HG03439 (cell line): Measurements from ENCODE around the gene LMO7.
A peak's percentile ranks its signal among the peaks of the same experiment; 100 is the strongest.
"Not testable (repeated sequence)": the region's sequence is repeated elsewhere in the genome, so short reads cannot be mapped to it uniquely, and the experiment has no call there.

Experiments used
- ATAC-seq: cut with Tn5 transposase; IDR thresholded peaks from one replicate; pipeline ENCODE4 v1.9.1; 2021; ENCODE audit warnings: mild to moderate bottlenecking, moderate library complexity; ENCODE audit not compliant: unreplicated experiment

LMO7 gene

DNA sequence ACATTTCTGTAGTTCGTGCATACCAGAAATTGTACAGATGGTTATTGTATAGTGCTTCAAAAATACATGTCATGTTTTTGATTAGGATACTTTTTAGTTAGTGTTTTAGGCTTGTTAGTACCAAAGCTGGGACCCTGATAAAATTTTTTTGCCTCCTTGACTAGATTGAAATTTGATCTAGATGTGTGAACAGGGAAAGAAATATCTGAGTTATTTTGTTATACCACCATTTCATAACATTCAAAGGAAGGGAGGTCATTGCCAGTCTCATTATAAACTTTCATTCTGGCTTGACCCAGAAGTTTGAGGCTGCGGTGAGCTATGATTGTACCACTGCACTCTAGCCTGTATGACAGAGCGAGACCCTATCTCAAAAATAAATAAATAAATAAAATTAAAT lies 9.0 kb downstream of the LMO7 start:
- no peak for ATAC-seq

DNA sequence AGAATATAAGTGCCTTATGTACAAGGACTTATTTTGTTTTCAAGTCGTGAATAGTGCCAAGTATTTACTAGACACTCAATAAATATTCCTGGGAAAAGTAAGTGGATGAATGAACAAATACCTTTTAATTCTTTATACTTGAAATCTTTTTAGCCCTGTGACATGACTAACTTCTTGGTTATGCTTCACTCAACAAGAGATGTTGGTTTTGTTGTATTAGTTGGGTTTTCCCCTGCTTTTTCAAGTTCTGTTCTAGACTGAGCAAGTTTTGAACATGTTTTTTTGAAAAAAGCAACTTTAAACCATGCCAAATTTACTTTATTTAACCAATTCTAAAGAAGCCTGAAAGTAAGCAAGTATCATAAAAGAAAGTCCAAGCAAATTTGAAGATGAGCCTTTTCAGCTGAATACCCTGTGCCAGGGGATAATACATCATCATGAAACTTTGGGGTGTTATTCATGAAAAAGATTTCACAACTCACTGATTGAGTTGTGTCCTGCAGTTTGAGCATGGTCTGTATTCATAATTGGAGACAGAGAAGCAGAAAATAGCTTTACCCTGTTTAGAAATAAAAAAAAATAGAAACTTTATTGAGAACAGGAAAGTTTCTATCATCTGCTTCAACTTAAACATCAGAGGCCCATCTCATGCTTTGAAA lies 11.1 kb downstream of the LMO7 start:
- peak; percentile 82 for ATAC-seq

DNA sequence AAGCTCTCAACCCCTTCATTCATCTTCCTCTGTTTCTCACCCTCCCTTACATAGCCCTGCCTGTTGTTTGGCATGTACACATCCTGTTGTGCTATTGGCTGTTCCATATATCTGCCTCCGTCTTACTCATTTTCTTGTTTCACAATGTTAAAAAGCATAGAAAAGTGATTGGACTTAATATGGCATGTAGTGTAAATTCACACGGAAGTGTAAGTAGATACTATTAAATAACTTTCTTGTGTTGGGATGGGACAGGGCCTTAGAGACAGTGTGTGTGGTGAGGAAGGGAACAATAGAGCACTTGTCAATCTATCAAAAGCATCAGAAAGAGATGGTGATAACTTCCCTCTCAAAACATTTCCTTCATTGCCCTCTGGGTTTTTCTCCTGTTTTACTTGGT lies 12.3 kb downstream of the LMO7 start:
- ATAC-seq: no peak

DNA sequence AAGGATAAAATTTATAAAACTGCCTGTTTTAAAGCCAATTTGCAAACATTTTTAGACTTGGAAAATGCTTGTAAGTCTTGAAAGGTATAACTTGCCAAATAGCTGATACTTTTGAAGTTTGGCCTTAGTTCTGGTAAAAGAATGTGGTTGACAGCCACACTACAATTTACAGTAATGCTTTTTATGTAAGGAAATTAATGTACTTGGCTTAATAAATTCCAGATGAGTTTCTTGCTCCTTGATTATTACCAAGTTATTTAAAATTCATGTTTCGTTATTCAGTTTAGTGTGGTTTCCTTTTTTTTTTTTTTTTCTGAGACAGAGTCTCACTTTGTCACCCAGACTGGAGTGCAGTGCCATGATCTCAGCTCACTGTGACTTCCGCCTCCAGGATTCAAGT lies 14.9 kb downstream of the LMO7 start:
- ATAC-seq: no peak

DNA sequence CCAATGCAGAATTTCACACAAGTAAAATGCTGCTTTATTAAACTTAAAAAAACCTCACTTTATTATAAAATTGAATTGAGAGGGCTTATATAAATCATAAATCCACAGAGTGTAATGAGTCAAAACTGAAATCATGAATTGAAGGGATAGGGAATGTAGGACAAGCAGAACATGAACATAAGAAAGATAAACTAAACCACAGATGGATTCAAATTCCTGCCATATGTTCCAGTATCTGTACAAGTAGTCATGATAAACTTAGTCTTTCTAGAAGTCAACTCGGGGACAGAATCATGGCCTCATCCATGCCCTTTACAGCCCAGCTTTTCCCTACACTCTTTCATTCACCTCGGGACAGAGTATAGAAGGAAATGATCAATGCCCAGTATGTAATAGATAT lies 16.6 kb downstream of the LMO7 start:
- no peak for ATAC-seq

DNA sequence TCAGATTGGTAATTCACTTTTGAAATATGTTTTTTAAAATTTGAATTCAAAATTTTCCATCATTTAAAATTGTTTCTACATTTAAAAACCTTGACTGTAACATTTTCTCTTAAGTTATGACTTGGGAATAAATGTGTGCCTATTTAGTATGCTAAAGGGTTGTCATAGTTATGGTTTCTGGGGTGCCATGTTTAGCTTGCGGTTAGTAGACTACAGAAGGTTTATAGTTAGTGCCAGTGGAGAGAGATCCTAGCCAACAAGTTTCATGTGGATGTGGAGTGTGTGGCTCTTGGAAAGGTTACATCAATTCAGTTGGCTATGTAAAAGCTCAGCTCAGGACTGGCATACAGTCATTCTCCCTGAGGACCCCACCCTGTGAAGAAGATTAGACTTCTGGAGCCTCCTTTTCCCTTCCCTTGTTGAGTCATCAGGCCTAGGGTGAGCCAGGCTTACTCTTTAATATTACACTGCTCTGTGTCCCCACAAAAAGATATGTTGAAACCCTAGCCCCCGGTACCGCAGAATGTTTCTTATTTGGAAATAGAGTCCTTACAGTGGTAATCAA lies 20.4 kb downstream of the LMO7 start:
- ATAC-seq: no peak

DNA sequence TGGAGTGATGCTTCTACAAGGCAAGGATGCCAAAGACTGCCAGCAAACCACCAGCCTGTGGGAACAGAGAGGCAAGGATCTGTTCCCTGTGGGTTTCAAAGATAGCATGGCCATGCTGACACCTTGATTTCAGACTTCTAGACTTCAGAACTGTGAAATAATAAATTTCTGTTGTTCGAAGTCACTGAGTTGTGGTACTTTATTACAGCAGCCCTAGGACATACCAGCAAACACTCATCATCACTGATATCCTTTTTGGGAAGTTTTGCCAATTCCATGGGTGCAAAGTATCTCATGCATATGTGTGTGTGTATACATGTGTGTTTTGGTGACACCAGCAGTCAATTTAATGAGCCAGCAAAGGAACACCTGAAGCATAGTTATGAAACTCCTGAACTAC lies 21.0 kb downstream of the LMO7 start:
- ATAC-seq: no peak

DNA sequence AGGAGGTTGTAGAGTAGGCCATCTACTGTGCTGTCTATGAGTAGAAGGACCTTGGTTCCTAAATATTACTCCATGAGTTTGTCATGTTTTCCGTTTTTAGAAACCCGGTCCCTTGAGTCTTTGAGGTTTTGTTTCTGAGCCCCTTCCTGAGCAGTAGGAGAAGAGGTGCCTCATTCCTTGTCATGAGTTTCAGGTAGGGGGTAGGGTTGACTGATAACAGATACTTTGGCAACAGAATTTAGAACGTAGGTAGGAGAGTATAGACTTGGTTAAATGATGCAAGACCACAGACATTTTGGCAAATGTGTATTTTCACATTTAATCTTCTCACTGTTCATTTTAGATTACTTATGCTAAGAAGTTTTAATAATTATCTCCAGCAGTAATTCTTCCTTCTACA lies 24.6 kb downstream of the LMO7 start:
- ATAC-seq: no peak

DNA sequence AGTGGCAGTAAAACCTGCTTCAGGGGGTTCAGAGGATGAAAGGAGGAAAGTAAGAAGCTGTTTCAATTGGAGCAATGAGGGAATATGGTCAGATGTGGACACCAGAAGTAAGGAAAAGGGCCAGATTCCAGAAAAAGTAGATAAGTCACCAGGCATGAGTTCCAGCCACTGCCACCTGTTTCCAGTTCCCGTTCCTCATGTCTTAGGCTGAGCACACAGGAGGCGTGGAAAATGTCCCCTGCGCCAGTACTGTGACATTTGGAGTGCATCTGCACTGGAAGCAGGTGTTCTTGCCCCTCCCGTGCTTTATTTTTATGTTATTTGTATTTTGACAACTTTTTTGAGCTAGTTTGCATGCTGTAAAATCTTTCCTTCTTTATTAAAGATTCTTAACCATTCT lies 25.3 kb downstream of the LMO7 start:
- ATAC-seq: no peak

DNA sequence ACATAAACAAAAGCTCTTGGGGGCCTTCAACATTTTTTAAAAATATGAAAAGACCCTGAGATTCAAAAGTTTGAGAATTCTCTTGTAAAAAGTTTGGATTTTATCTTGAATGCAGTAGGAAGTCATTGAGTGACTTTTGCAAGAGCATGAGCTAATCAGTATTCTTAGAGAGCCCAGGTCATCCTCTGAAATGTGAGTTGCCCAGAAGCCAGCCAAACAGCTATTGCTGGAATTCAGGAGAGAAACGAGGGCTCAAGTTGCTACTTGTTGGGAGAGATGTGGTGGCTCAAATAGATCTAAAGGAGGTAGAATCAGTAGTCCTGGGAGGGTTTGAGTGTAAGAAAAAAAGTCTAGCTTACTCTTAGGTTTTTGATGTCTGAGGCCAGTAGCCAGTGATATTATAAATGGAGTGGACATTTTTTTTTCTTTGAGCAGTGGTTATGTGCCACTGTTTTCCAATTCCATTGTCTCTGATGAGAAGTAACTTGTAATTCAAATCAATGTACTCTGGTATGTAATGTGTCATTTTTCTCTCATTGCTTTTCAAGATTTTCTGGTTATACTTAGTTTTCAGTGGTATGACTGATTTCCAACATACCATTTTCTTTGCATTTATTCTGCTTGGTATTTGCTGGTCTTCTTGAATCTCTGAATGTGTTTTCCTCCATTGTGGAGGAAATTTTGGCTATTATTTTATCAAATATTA lies 30.7 kb downstream of the LMO7 start:
- no peak for ATAC-seq

DNA sequence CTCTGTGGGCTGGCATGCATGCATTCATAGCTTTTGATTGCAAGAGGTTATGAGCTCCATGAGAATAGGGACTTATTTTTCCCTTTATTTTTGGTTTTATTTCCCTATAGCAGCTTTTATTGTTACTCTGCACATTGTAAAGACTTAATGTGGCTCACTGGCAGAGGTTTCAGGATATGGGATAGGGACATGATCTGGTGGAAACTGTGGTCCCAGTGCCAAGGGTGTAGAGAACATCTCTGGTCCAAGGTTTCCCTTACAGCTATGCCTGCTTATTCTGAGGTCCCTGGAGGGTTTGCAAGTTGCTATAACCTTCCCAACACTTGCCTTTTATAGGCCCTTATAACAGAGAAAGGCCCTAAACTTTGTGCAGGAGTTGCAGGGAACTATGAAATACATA lies 33.6 kb downstream of the LMO7 start:
- ATAC-seq: no peak

DNA sequence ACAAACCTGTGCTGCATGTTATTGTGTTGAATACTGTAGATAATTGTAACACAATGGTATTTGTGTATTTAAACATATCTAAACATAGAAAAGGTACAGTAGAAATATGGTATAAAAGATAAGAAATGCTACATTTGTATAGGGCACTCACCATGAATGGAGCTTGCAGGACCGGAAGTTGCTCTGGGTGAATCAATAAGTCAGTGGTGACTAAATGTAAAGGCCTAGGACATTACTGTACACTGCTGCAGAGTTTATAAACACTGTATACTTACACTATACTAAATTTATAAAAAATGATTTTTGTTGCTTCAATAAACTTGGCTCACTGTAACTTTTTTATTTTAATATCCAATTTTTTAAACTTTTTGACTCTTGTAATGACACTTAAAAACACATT lies 34.4 kb downstream of the LMO7 start:
- no peak for ATAC-seq

DNA sequence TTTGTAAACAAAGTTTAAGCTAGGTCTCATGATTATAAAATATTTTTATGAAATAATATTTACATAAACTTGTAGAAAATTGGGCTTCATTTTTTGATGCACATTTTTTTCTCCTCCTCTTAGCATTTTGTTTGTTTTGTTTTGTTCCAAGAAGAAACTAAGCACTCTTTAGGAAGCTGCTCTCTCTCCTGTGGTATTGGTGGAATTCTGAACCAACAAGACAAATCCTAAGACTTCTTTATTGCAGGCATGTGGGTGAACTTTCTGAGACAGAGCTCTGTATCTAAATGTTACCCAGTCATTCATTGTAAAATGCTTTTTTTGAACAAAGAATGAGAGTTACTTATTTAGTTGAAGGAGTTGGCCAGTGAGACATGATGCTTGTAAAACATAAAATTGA lies 39.3 kb downstream of the LMO7 start:
- no peak for ATAC-seq

DNA sequence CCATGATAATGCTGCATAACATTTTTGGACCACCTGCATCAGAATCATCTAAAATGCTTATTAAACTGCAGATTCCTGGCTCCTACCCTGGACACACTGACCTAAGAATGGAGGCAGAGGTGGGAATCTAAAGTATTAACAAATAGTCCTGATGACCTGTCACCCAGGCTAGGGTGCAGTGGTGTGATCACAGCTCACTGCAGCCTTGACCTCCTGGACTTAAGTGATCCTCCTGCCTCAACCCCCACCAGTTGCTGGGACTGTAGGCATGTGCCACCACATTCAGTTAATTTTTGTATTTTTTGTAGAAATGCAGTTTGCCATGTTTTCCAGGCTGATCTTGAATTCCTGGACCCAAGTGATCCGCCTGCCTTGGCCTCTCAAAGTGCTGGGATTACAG lies 43.3 kb downstream of the LMO7 start:
- ATAC-seq: no peak

DNA sequence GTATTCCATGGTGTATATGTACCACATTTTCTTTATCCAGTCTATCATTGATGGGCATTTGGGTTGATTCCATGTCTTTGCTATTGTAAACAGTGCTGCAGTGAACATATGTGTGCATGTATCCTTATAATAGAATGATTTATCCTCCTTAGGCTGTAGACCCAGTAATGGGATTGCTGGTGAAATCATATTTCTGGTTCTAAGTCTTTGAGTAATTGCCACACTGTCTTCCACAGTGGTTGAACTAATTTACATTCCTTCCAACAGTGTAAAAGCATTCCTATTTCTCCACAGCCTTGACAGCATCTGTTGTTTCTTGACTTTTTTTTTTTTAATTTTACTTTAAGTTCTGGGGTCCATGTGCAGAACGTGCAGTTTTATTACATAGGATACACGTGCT lies 44.1 kb downstream of the LMO7 start:
- ATAC-seq: not testable (repeated sequence)

DNA sequence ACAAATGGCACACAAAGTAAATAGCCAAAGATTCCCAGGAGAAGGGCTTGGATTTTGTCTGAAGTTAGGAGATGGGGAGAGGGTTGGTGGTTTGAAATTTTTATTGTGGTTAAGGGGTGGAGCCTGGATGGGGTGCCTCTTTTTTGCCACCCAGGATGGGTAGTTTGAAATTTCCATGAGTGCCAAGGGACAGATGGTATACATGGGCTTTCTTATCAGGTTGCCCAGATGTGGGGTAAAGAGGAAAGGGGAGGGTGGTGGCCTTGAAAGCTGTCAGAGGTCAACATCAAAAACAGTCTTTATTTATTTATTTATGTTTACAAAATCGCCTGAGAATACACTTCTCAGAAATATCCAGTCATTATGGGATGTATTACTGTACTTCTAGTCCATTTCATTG lies 46.2 kb downstream of the LMO7 start:
- ATAC-seq: no peak

DNA sequence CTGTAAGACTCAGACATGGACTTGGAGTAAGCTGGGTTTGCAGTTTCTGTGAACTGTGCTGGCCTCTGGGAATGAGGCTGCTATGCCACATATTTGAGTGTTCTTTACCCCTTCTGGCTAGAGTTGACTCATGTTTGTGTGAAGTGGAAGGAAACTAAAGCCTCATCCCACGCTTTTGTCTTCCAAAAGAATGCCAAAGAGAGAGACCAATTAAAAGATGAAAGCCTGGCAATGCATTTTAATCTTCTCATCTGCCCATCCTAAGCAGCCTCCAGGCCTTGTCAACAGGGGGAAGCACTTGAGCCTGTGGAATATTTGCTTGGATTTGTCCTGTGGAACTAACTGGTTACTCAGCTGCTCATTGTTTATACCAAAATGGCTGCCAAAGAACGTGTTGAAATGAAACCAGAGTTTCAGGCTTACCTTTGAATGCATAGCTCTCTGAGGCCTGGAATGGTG lies 49.1 kb downstream of the LMO7 start:
- ATAC-seq: no peak

DNA sequence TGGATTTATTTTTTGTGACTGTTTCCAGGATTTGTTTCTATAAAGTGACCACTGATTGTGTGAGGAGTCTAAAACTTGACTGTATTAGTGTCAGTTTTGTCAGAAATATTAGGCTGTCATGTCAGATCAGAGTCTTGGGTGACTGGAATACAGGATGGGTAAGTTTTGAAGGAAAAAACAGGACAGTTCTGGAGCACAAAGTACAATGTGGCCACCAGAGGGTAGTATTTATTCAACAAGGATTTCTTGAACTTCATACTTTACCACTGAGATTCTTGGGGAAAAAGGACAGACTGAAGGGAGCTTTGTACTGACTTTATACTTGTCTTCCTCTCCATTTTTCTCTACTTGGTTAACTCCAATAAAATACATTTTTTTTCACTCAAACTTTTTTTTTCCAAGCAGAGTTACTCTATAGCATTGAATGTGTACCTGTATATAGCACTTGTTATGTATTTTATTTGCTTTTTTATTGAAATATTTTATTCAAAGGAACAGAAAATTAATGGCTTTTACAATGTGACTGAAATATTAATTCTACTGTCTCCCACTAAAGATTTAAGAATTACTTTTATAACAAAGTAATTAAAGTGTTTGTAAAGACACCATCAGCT lies 51.1 kb downstream of the LMO7 start:
- no peak for ATAC-seq

DNA sequence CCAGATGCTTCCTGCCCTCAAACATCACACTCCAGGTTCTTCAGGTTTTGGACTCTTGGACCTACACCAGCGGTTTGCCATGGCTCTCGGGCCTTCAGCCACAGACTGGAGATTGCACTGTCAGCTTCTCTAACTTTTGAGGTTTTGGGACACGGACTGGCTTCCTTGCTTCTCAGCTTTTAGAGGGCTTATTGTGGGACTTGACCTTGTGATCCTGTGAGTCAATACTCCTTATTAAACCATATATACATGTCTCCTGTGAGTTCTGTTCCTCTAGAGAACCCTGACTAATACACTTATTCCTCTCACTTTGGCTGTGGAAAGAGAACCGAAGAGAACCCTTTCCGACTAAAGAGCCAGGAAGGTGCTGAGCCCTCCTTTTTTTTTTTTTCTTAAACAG lies 53.6 kb downstream of the LMO7 start:
- no peak for ATAC-seq

DNA sequence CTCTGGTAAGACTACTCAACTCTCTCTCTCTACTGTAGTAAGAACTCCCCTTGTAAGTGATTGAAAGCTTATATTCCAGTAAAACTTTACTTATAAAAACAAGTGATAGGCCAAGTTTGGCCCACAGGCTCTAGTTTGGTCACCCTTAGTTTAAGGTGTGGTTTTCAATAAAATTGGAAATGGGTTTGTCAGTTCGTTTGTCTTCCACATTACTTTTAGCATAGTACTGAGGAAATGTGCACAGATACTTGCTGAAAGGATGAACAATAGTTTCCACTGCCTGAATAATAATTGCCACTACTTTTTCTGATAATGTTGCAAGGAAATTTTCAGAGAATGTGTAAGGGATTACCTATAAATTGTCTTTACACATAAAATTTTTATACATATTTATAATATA lies 54.5 kb downstream of the LMO7 start:
- ATAC-seq: no peak

DNA sequence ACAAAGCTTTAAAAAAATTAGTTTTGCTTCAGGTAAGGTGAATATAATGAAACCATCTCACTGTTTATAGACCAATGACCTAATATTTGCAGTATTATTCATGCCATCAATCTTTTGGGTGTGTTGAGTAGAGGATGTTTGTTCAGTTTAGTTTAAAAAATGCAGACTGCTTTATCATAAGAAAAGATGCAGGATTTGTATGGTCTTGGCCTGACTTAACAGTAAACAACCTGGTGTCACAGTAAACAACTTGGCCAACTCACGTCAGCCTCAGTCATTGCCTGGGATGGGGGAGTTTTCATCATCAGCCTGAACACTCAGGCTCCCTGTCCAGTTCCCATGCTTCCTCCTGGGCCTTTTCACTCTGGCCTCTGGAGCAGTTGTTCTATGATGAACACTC lies 55.1 kb downstream of the LMO7 start:
- ATAC-seq: no peak

DNA sequence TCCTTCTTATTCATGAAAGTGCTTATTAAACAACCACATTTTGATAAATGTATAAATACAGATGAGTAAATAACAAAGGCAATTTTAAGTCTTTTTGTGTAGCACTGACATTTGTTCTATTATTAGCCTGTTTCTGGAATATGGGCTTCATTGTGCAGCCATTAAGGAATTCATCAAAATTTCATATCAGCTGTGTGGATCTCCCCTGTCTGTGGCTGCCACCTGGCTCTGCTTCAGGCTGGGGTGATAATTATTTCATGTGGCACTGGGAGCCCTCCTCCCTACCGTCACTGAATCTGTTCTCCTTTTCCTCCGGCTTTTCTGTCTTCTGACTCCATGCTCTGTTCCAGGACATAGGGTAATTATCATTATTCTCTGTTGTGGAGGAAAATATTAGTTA lies 57.1 kb downstream of the LMO7 start:
- no peak for ATAC-seq
